HG03045 (cell line): ENCODE measurements around the gene NUP188.

ENCODE experiments used
- ATAC-seq: cut with Tn5 transposase; IDR thresholded peaks from one replicate; pipeline ENCODE4 v1.9.1; 2021; ENCODE audit warnings: mild to moderate bottlenecking, moderate library complexity; ENCODE audit not compliant: unreplicated experiment

Gene NUP188

DNA sequence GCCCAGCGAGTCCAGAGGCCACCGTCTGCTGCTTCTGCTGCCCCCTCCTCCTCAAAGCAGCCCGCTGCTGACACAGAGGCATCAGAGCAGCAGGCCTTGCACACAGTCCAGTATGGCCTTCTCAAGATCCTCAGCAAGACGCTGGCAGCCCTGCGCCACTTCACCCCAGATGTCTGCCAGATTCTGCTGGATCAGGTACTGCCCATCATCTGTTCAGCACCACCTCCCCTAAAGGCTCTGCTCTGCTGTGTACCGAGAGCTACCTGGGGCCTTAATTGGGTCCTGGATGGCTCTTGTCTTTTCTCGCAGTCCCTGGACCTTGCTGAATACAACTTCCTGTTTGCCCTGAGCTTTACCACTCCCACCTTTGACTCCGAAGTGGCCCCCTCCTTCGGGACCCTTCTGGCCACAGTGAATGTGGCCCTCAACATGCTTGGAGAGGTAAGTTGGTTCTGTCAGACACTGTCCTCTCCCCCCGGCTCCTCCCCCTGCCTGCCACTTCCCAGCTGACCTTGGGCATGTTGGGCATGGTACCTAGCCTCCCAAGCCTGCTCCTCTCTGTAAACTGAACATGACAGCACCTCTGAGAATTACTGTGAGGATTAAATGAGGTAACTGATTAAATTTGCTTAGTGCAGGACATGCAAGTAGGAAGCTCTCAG, 58.0 kb downstream of the NUP188 start:
- ATAC-seq: no peak

DNA sequence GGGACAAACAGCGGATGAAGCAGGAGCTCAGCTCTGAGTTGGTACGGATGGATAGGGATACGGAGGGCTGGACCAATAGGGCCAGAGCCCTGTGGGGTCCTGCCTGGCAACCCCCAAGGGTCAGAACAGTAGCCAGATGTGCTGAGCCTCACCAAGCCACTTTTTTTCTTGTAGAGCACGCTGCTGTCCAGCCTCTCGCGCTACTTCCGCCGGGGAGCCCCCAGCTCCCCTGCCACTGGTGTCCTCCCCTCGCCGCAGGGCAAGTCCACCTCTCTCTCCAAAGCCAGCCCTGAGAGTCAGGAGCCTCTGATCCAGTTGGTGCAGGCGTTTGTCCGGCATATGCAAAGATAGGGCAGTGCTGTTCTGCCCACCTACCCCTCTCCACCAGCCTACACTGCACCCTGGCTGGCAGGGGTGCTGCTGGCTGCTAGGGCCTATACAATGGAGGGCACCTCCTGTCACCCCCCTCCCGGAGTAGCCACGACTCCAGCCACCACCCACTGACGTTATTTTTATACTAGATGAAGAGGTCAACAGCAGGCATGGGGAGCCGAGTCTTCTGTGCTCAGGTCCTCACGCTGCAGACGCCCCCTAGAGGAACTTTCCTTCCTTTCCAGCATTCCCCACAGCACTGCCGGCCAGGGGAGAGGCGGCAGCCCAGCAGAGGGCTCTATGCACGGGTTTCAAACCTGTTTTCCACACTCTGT, 59.0 kb downstream of the NUP188 start:
- ATAC-seq: no peak

DNA sequence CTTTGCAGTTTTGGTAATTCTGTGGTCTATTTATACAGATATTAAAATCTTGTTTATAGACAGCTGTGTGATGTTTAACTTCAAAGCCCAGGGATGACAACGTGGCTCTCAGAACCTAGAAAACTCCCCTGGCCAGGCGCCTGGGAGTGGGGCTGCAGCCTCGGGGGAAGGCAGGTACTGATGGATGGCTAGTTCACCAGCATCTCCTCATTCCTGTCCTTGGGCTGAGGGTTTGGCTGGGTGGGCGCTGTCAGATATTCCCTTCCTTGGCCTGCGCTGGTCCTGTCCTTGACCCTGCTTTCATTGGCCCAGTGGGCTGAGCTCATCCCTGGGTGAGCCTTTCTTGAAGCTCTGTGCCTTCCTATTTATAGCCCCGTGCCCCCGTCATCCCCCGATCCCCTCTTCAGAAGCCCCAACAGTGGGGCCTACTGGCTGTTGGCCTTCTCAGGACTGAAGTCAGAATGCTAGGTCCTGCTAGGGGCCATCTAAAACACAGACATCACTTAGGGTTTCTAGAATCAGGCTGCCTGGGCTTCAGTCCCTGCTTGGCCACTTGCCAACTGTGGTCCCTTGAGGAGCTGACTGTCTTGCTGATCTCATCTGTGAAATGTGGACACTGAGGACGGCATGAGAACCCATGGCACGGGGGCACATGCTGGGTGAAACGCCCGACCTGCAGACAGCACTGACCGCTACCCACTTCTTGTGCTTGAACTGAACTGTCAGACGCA, 59.7 kb downstream of the NUP188 start:
- ATAC-seq: no peak

DNA sequence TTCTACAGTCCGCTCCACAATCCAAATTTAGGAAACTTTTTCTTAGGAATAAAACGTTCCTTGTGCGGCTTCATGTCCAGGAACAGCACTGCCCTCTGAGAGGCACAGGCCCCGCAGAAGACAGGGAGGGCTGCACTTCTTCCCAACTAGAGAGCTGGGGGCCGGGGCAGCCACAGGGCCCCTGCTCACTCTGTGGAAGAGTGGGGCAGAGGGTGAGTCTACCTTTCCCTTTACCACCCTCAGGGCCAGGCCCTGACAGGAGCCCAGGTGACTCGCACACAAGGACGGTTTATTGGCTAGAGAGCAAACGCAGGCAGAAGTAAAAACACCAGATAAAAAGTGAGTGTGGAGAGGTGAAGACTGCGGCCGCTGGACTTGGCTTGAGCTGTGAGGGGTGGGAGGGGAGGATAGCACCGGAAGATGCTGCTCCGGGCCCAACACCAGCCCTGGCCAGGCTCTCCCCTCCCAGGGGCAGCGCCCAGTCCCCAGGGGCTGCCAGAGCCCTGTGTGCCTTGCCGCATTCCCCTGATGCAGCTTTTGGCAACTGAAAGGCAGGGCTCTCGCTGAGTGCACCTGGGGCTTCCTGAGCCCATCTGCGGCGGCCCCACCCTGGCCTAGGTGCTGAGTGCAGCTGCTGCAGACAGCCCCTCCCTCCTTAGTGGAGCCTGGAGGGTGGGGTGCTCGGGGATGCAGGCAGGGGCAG, 60.4 kb downstream of the NUP188 start:
- ATAC-seq: no peak

DNA sequence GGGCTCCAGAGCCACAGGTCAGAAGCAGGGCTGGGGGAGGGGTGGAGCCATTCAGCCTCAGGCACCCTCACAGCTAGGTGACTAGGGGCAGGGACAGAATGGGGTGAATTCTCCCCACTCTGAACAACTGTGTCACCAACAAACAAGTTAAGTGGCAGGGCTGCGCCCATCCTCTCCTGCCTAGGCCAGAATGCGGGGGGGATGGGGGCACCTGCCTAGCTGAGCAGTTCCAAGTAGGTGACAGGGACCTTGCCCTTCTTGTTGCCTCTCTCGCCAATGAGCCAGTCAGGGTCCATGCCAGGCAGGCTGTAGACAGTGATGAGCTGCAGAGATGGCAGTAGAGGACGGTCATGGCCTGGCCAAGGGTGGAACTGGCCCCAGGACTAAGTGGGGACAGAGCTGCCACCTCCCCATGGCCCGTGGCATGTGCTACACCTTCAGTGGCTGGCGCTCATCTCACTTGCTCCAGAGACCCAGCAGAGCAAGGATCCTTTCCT, 61.0 kb downstream of the NUP188 start:
- ATAC-seq: no peak

DNA sequence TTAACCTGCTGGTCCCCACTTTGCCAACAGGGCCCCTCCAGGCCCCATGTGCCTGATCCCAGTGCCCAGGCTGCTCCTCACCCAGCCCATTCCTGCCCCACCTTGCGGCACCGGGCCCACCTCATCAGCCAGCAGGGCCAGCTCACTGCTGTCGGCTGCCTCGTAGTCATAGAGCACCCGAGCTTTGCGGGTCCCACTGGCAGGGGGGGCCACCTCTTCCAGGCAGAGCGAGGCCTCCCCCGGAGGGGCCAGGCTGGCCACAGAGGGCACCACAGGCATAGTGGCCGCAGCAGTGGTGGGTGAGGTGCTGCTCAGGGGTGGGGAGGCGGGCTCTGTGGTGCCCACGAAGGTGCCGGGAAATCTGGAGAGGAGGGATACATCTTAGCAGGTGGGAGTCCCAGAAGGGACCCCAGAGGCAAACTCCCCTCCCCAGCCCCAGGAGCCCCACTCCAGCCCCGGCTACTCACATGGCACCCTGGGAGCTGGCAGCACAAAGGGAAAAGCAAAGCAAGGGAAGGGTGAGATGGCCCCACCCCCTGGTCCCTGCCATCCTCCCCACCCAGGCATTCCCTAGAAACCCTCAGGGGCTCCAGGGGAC, 61.6 kb downstream of the NUP188 start:
- ATAC-seq: no peak

DNA sequence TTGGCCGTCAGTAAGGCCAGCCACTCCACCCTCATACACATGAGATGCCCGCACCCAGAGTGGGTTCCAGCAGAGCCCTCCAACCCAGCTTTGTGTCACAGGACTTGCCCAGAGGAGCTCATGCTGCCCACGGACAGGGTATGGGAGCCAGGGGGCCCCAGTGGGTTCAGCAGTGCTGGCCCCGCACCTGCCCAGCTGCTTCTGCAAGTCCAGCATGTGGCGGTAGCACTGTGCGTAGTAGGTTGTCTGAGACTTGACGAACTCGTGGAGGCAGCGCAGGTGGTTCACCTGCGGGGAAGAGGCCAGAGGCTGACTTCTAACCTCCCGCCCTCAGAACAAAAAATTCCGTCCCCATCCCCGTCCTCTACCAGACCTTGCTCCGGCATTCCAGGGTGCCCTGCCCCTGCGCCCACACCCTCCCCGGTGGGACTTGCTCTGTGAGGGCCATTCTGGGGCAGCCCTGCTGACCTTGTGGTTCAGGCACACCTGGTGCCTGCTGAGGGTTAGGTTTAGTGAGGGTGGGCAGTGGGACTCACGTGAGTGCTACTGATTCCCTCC, 62.2 kb downstream of the NUP188 start:
- ATAC-seq: no peak

DNA sequence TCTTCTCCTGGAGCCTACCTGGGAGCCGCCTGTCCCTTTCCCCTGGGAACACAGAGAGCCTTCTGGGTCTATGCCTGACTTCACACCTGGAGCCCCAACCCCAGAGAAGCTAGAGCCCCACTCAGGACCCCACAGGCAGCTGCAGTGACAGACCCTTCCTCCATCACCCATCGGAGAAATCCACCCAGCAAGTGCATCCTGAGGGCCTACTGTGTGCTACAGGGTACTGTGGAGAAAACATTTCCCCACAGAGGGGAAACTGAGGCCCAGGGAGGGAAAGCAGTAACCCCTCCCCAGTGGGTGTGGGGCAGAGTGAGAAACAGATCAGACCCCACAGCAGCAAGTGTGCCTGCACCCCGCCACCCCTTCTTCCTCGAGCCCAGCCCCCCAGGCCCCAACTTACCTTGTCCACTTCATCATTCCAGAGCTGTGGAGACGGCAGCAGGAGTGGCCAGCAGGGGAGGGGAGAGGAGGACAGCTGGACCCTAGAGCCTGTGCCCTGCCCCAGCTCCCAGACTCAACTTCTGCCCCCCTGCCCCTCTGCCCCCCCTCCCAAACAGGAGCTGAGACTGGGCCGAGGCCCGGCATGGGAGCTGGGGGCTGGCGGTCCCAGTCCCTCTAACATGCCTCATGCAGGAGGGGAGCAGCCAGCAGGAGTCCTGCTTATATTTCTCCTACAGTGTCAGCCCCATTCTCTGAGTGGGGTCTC, 62.9 kb downstream of the NUP188 start:
- no peak for ATAC-seq

DNA sequence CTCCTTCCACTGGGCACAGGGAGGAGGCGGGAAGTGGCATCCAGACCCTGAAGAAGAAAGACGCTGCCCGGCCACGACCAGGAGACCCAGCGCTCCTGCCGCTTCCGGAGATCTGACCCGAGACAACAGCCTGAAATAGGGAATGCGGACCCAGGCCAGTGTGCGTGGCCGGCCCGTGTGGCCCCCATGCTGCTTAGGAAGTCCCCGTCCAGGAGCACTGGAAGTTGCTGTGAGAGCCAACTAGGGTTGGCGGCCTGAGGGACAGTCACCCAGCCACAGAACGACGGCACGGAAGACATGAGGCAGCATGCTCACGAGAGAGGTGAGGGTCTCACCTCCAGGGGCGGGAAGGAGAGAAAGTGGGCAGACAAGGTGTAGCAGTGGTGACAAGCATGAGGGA, 63.7 kb downstream of the NUP188 start:
- ATAC-seq: no peak

DNA sequence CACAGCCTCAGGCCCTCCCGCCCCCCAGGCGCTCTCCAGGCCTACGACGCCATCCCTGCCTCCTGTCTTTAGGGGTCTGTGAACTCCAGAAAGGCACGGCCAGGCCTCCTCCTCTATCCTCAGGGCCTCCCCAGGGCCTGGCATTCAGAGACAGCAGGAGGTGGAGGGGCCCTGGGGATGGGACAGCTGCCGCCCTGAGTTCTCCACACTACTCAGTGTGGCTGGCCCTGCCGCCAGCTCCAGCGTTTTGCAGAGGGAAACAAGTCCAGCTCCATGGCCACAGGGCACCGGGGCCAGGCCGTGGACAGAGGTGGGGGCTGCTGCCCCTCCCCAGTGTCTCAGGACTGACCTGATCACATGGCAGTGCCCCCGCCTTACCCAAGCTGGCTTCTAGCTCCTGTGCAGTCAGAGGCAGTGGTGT, 64.3 kb downstream of the NUP188 start:
- no peak for ATAC-seq

DNA sequence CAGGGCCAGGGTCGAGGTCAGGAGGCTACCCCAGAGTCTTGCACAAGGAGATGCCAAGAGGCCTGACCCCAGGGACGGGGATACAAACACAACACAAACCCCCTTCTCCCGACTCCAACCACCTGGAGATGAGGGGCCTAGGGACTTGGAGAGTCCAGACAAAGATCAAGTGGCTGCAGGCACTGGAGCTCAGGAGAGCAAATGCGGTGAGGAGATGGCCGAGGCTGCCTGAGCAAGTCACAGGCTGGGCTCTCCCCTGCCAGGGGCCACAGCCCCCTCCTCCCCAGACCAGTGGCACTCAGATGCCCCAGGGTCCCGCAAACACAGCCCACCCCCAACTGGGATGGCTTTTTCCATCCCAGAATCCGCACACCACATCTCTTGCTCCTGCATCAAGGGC, 64.8 kb downstream of the NUP188 start:
- no peak for ATAC-seq

DNA sequence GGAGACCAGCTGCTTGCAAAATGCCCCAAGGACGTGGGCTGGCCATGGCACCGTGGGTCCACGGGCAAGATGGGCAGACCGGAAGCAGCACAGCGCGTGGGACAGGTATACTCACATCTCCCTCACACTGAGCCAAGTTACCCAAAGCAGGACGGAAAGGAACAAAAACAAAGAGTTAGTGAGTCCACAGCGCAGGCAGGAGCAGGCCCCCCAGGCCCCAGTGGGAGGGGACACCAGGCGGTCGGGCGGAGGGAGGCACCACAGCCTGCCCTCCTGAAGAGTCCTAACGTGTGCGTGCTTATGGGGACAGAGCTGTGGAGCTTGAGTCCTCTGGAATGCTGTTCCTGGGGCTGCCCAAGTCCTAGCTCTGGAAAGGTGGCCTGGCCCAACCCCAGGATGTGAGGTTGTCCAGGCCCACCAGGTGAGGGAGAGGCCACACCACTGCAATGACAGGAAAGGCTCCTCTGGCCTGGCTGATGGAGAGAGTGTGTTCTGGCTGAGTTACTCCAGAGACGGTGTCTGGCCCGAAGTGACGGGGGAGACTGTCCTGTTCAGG, 65.5 kb downstream of the NUP188 start:
- no peak for ATAC-seq

DNA sequence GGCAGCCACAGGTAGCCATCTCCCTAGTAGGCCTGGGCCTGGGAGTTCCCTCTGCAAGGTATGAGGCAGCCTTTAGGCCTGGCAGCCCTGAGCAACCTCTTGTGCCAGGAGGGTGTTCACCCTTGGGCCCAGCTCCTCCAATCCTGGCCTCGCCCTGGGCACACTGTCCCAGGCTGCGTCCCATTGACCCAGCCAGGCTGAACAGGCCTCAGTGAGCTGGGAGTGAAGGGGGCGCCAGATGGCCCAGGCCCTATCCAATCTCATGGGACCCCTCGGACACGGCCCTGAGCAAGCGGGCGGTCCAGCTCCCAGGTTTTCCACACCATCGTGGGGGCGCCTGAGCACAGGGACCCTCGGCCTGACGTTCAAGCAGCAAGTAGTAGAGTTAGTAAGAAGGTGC, 66.2 kb downstream of the NUP188 start:
- no peak for ATAC-seq

DNA sequence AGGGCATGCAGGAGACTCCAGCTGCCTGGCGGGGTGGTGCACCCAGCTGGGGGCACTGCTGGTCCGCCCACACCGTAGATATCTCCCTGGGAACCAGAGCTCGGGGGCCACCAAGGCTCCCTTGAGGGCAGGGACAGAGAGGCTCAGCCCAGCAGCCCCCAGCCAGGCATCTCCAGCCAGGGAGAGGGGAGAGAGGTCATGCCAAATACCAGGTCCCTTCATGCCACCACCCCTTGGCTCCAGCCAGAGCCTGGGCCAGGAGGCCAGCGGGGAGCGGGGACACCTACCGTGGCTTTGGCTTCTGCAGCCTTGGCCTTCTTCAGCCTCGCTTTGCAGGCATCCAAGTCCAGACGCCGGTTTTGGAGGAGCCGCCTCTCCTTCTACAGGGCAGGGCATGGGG, 66.6 kb downstream of the NUP188 start:
- ATAC-seq: no peak

DNA sequence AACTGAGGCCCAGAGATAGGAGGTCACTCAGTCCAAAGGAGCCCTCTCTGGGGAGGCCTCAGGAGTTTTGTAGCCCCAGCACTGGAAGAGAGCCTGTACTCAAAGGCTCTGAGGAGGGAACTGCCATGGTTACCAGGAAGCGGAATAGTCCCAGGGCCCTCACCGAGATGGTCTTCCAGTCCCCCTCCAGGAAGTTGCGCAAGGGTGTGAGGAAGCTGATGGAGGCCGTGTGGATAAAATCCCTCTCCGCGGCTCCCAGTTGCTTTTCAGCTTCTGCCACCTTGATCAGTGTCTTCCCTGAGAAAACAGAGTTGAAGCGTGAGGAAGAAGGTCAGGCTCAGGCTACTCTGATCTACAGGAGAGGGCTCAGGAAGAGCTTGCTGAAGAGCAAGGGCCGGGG, 67.1 kb downstream of the NUP188 start:
- ATAC-seq: no peak

DNA sequence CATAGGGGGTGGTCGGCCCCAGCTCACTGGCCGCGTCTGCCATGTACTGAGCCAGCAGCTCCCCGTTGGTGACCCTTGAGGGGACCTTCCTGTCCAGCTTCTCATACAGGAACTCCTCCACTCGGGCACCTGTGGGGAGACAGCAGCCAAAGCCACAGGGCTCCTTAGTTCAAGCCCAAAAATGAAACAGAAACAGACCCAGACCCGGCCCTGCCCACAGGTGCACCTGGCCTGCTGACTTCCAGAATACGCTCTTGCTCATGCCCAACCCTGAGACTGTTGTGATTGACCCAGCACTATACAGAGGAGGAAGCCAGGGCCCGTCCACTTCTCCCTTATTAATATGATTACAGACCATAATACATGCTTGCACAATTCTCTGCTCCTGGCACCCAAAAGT, 73.6 kb downstream of the NUP188 start:
- ATAC-seq: peak; percentile 48

DNA sequence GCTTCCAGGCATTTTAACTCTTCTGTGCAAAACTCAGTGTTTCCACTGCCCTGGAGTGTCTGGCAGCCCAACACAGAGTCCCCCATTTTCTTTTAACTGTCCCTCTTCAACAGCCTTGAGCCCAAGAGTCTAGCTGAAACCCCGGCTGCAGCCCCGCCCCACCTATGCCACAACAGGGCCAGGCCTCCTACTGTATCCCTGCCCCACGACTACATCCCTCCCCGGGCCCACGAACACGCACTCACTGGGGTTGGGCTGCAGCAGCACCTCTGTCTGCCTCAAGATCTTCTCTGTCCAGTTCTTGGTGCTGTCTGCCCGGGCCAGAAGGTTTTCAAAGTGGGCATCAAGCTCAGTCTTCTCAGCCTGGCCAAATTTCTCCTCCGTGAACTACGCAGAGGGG, 74.5 kb downstream of the NUP188 start:
- ATAC-seq: no peak

DNA sequence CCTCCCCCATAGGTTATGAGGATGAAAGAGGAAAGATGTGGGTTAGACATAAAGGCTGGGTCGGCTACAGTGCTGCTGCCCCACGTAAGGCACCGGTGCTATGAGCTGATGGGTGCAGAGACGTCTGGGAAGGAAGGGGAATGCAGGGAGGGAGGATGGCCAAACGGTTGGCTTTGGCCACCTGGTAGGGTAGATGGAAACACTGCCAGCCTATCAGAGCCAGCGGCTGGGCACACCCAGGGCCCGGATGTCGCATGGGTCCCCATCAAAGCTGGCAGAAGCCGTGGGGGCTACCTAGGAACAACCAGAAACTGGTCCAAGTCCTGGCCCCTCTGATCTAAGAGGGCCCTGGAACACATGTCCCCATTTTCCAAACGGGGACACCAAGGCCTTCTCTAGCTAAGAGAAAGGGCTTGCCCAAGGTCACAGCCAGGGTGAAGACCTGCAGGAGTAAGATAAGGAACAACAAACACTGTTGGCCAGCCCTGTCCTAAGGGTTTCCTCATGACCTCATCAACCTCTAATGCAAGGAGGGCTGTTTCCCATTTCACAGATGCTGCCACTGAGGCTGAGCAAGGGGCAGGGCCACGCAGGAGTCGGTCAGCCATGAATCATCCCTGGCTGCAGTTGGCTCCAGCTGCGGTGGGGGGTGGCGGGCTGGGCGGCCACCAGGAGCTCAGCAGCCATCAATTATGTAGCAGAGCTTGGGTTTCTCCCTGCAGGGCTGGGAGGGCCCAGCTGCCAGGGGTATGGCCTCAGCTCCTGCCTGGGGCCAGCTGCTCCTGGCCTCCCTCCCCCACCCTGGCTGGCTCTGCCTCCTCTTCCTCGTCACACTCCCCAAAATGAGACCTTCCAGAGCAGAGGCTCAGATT, 75.8 kb downstream of the NUP188 start:
- ATAC-seq: no peak

DNA sequence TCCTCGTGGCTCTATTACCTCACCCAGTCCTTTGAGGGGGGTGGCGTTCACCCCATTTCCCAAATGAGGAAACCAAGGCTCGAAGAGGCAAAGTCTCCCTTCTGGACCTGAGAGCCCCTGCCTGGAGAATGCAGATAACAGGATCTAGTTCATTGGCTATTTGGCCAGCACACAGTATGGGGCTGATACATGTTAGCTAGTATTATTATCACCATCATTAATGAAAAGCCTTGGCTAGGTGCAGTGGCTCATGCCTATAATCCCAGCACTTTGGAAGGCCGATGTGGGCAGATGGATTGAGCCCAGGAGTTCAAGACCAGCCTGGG, 76.4 kb downstream of the NUP188 start:
- no peak for ATAC-seq
